ENCODE data around the gene OSBPL2.

Gene OSBPL2

GRCh38 chr20:62258499-62259293 lies 20.4 kb downstream of the OSBPL2 start:
- DNase-seq (ENCODE audit: low spot score) = no peak

GRCh38 chr20:62259294-62259565 lies 20.9 kb downstream of the OSBPL2 start:
- no peak for DNase-seq (ENCODE audit: low spot score)

- no peak for DNase-seq (ENCODE audit: low spot score)
Measured at GRCh38 chr20:62262064-62262463, 23.7 kb downstream of the OSBPL2 start.

- no peak for DNase-seq (ENCODE audit: low spot score)
Measured at GRCh38 chr20:62263396-62263795, 25.1 kb downstream of the OSBPL2 start.

GRCh38 chr20:62265365-62265764 lies 27.0 kb downstream of the OSBPL2 start:
- no peak for DNase-seq (ENCODE audit: low spot score)

GRCh38 chr20:62266340-62266739 lies 28.0 kb downstream of the OSBPL2 start:
- DNase-seq (ENCODE audit: low spot score) = peak; percentile 59

- DNase-seq (ENCODE audit: low spot score) = no peak
Measured at GRCh38 chr20:62266851-62267250, 28.5 kb downstream of the OSBPL2 start.

GRCh38 chr20:62267543-62267942 lies 29.2 kb downstream of the OSBPL2 start:
- no peak for DNase-seq (ENCODE audit: low spot score)

- DNase-seq (ENCODE audit: low spot score) = no peak
Measured at GRCh38 chr20:62268228-62268900, 30.0 kb downstream of the OSBPL2 start.

GRCh38 chr20:62269378-62269777 lies 31.1 kb downstream of the OSBPL2 start:
- no peak for DNase-seq (ENCODE audit: low spot score)

GRCh38 chr20:62269871-62270270 lies 31.6 kb downstream of the OSBPL2 start:
- no peak for DNase-seq (ENCODE audit: low spot score)

- DNase-seq (ENCODE audit: low spot score) = no peak
Measured at GRCh38 chr20:62272200-62272599, 33.9 kb downstream of the OSBPL2 start.

GRCh38 chr20:62273416-62273815 lies 35.1 kb downstream of the OSBPL2 start:
- DNase-seq (ENCODE audit: low spot score) = no peak

GRCh38 chr20:62274332-62274950 lies 36.1 kb downstream of the OSBPL2 start:
- no peak for DNase-seq (ENCODE audit: low spot score)

- peak; percentile 20 for DNase-seq (ENCODE audit: low spot score)
Measured at GRCh38 chr20:62275219-62275618, 36.9 kb downstream of the OSBPL2 start.

- DNase-seq (ENCODE audit: low spot score) = no peak
Measured at GRCh38 chr20:62276439-62276838, 38.1 kb downstream of the OSBPL2 start.

- no peak for DNase-seq (ENCODE audit: low spot score)
Measured at GRCh38 chr20:62277253-62277652, 38.9 kb downstream of the OSBPL2 start.

- DNase-seq (ENCODE audit: low spot score) = no peak
Measured at GRCh38 chr20:62280303-62280702, 42.0 kb downstream of the OSBPL2 start.

GRCh38 chr20:62281161-62281933 lies 43.0 kb downstream of the OSBPL2 start:
- no peak for DNase-seq (ENCODE audit: low spot score)

GRCh38 chr20:62282103-62282502 lies 43.8 kb downstream of the OSBPL2 start:
- no peak for DNase-seq (ENCODE audit: low spot score)

GRCh38 chr20:62282877-62283503 lies 44.7 kb downstream of the OSBPL2 start:
- no peak for DNase-seq (ENCODE audit: low spot score)

GRCh38 chr20:62284448-62284847 lies 46.1 kb downstream of the OSBPL2 start:
- DNase-seq (ENCODE audit: low spot score) = no peak
